Stomach (tissue), 9 donors: ENCODE data around the gene CNTNAP5. TPM values are rescaled to one million over a fixed set of nuclear protein-coding genes. Genes with fewer than 3 reads are reported as not detected.

Source experiments
- DNase-seq, 2 donors: peaks; one replicate each; pipeline versions ENCODE4 v3.0.0 to v3.0.0-alpha.2; 2013 to 2019
- H3K27ac ChIP-seq, 5 donors: fragments of 200-600 bp in 4 of 5; sonication (generic) in 4 of 5; one replicate each; pipeline ENCODE4 v1.5.1; 2013 to 2019; ENCODE audit warnings: mild to moderate bottlenecking in 1 of 5, moderate library complexity in 1 of 5
- H3K27me3 ChIP-seq, 3 donors: fragments of 200-600 bp; sonication (generic); one replicate each; pipeline ENCODE4 v1.5.1; 2017 to 2019; ENCODE audit warnings: mixed run types in 1 of 3
- H3K36me3 ChIP-seq, 4 donors: fragments of 200-600 bp; sonication (generic); 1 replicate in 3 of 4; 2 replicates in 1 of 4; pipeline ENCODE4 v1.5.1; 2016 to 2019
- H3K4me1 ChIP-seq, 4 donors: fragments of 200-600 bp; sonication (generic); one replicate each; pipeline ENCODE4 v1.5.1; 2016 to 2019
- H3K4me3 ChIP-seq, 4 donors: fragments of 200-600 bp; sonication (generic) in 3 of 4; one replicate each; pipeline ENCODE4 v1.5.1; 2016 to 2019; ENCODE audit warnings: mild to moderate bottlenecking in 1 of 4
- H3K9me3 ChIP-seq, 4 donors: fragments of 200-600 bp; sonication (generic); one replicate each; pipeline ENCODE4 v1.5.1; 2016 to 2019
- CTCF ChIP-seq, 7 experiments: fragments of 450-650 bp in 4 of 7; fragments of 200-600 bp in 3 of 7; sonication (generic) in 3 of 7; IDR thresholded peaks; one replicate each; pipeline ENCODE4 v1.5.1; 2016 to 2019; ENCODE audit warnings: antibody characterized with exemption in 7 of 7, control low read depth in 2 of 7, mild to moderate bottlenecking in 1 of 7
- EP300 ChIP-seq: sonication (generic); formaldehyde crosslinking; IDR thresholded peaks from one replicate; pipeline ENCODE4 v1.6.1; 2017; ENCODE audit warnings: antibody characterized with exemption
- POLR2A ChIP-seq, 4 donors: fragments of 450-650 bp; IDR thresholded peaks; one replicate each; pipeline ENCODE4 v1.6.1; 2016; ENCODE audit warnings: antibody characterized with exemption in 4 of 4, control low read depth in 2 of 4, mild to moderate bottlenecking in 1 of 4, moderate library complexity in 1 of 4
- POLR2AphosphoS5 ChIP-seq, 3 donors: sonication (generic); formaldehyde crosslinking; IDR thresholded peaks; one replicate each; pipeline ENCODE4 v1.6.1; 2016; ENCODE audit warnings: antibody characterized with exemption in 3 of 3
- WGBS, 5 donors: extraction: QIAGEN DNeasy Blood & Tissue Kit in 3 of 5; methylation state at CpG; one replicate each; pipeline versions ENCODE4 v1.1.5 to v1.1.7; 2013 to 2018; 5-methylcytosine and 5-hydroxymethylcytosine counted together
- intact Hi-C: fragments of 100-400 bp; cut with DNase I; formaldehyde crosslinking; loops from one replicate; pipeline ENCODE4 v1.15.1; 2023; ENCODE audit warnings: low total_unique reads
- polyA plus RNA-seq, 3 donors: library from polyadenylated mRNA; stranded (reverse); fragments of 200-250 nt; gene quantifications; one replicate each; pipeline ENCODE4 v1.2.3, GENCODE V29; 2013
- total RNA-seq, 5 donors: library from RNA; depleted of rRNA; stranded (reverse); fragments of >200 nt; gene quantifications; one replicate each; pipeline versions ENCODE4 v1.1.0 to v1.2.3, GENCODE V29; 2014 to 2016
- donor health status: healthy with polysubstance abuse.
- donor health status: Bipolar disorder and iron deficiency.
- donor health status: healthy.

Gene CNTNAP5
- total and polyA plus RNA-seq, 8 donors: 1.3 TPM; not detected in 7

- Histone ChIP-seq H3K27ac (no peak overlapping the region), H3K9me3 (no peaks in the 10 kb centered on the region), H3K36me3 (no peaks in the 10 kb centered on the region), H3K4me3 (no peak overlapping the region), H3K27me3 (no peaks in the 10 kb centered on the region), H3K4me1 (no peaks in the 10 kb centered on the region)
- intact Hi-C loops: no loop called here
- TF ChIP-seq POLR2A (IDR thresholded peaks at IDR 0.05): no peak
- TF ChIP-seq CTCF (IDR thresholded peaks at IDR 0.05): no peak
- no peak for TF ChIP-seq POLR2AphosphoS5 (IDR thresholded peaks at IDR 0.05)
- no peak for TF ChIP-seq EP300
- DNase-seq: no peak
- 52 to 64% (median 59%) methylated on average over 8 of the region's 8 CpGs for WGBS, 5 donors
Measured at GRCh38 chr2:124482044-124482443, 457.0 kb downstream of the CNTNAP5 start.

GRCh38 chr2:124482551-124482950, 457.5 kb downstream of the CNTNAP5 start:
- H3K4me3 ChIP-seq: no peak overlapping the region
- H3K36me3 ChIP-seq: no peaks in the 10 kb centered on the region
- no peak overlapping the region for H3K27ac ChIP-seq
- intact Hi-C loops: no loop called here
- no peaks in the 10 kb centered on the region for H3K27me3 ChIP-seq
- 78 to 95% (median 87%) methylated on average over 6 of the region's 6 CpGs for WGBS, 5 donors
- H3K4me1 ChIP-seq: no peaks in the 10 kb centered on the region
- no peak for TF ChIP-seq POLR2A (IDR thresholded peaks at IDR 0.05)
- no peak for TF ChIP-seq EP300
- no peak for TF ChIP-seq CTCF (IDR thresholded peaks at IDR 0.05)
- no peak for TF ChIP-seq POLR2AphosphoS5 (IDR thresholded peaks at IDR 0.05)
- DNase-seq: no peak
- H3K9me3 ChIP-seq: no peaks in the 10 kb centered on the region

- 86 to 97% (median 96%) methylated on average over 5 of the region's 5 CpGs for WGBS, 5 donors
- H3K9me3 ChIP-seq: no peaks in the 10 kb centered on the region
- intact Hi-C loops: no loop called here
- no peaks in the 10 kb centered on the region for H3K36me3 ChIP-seq
- TF ChIP-seq CTCF (IDR thresholded peaks at IDR 0.05) (no peak), POLR2A (IDR thresholded peaks at IDR 0.05) (no peak), EP300 (no peak), POLR2AphosphoS5 (IDR thresholded peaks at IDR 0.05) (no peak)
- H3K27me3 ChIP-seq: no peaks in the 10 kb centered on the region
- no peak for DNase-seq
- no peaks in the 10 kb centered on the region for H3K4me1 ChIP-seq
- H3K4me3 ChIP-seq: no peak overlapping the region
- H3K27ac ChIP-seq: no peak overlapping the region
Measured at GRCh38 chr2:124485659-124486058, 460.6 kb downstream of the CNTNAP5 start.

GRCh38 chr2:124489686-124490085, 464.6 kb downstream of the CNTNAP5 start:
- DNase-seq: no peak
- Histone ChIP-seq H3K4me1 (no peaks in the 10 kb centered on the region), H3K9me3 (no peaks in the 10 kb centered on the region), H3K36me3 (no peaks in the 10 kb centered on the region), H3K27ac (no peak overlapping the region), H3K27me3 (no peaks in the 10 kb centered on the region), H3K4me3 (no peak overlapping the region)
- no peak for TF ChIP-seq POLR2A (IDR thresholded peaks at IDR 0.05)
- no peak for TF ChIP-seq EP300
- TF ChIP-seq POLR2AphosphoS5 (IDR thresholded peaks at IDR 0.05): no peak
- TF ChIP-seq CTCF (IDR thresholded peaks at IDR 0.05): no peak
- intact Hi-C loops: no loop called here
